ENCODE results near the gene TSKU.
"Not testable (repeated sequence)": the region's sequence is repeated elsewhere in the genome, so short reads cannot be mapped to it uniquely, and the experiment has no call there.

The TSKU gene

GRCh38 chr11:76786441-76787014, 3.4 kb downstream of the TSKU start:
- Mint-ChIP-seq H3K9me3 (no peaks in the 10 kb centered on the region), H3K4me3 (no peak overlapping the region), H3K4me1 (peaks cover 16% of the 10 kb centered on the region), H3K27ac (no peak overlapping the region), H3K27me3 (peaks cover 27% of the 10 kb centered on the region), H3K36me3 (ENCODE audit: low read depth) (no peaks in the 10 kb centered on the region)
- DNase-seq = no peak
- no peak for ATAC-seq

- peaks cover 24% of the 10 kb centered on the region for H3K27me3 Mint-ChIP-seq
- ATAC-seq (no peak), DNase-seq (no peak)
- H3K4me1 Mint-ChIP-seq = peaks cover 21% of the 10 kb centered on the region
- H3K9me3 Mint-ChIP-seq = no peaks in the 10 kb centered on the region
- H3K4me3 Mint-ChIP-seq = no peak overlapping the region
- H3K27ac Mint-ChIP-seq = no peak overlapping the region
- H3K36me3 Mint-ChIP-seq (ENCODE audit: low read depth) = no peaks in the 10 kb centered on the region
Observed at GRCh38 chr11:76787271-76787670, 4.1 kb downstream of the TSKU start.

- DNase-seq = no peak
- Mint-ChIP-seq H3K4me1 (peaks cover 15% of the 10 kb centered on the region), H3K9me3 (no peaks in the 10 kb centered on the region), H3K27me3 (peaks cover 19% of the 10 kb centered on the region), H3K36me3 (ENCODE audit: low read depth) (no peaks in the 10 kb centered on the region), H3K4me3 (no peak overlapping the region), H3K27ac (no peak overlapping the region)
- ATAC-seq = no peak
Observed at GRCh38 chr11:76787911-76788596, 4.9 kb downstream of the TSKU start.

GRCh38 chr11:76788661-76789442, 5.7 kb downstream of the TSKU start:
- Mint-ChIP-seq H3K4me1 (peaks cover 15% of the 10 kb centered on the region), H3K4me3 (no peak overlapping the region), H3K9me3 (no peaks in the 10 kb centered on the region), H3K36me3 (ENCODE audit: low read depth) (no peaks in the 10 kb centered on the region), H3K27ac (no peak overlapping the region), H3K27me3 (peaks cover 19% of the 10 kb centered on the region)
- ATAC-seq = no peak
- DNase-seq = no peak

- DNase-seq (no peak), ATAC-seq (no peak)
- Mint-ChIP-seq H3K27me3 (peaks cover 19% of the 10 kb centered on the region), H3K4me3 (no peak overlapping the region), H3K27ac (no peak overlapping the region), H3K36me3 (ENCODE audit: low read depth) (no peaks in the 10 kb centered on the region), H3K9me3 (no peaks in the 10 kb centered on the region), H3K4me1 (peaks cover 15% of the 10 kb centered on the region)
Observed at GRCh38 chr11:76789443-76789719, 6.2 kb downstream of the TSKU start.

GRCh38 chr11:76790251-76790650, 7.1 kb downstream of the TSKU start:
- peaks cover 7% of the 10 kb centered on the region for H3K4me1 Mint-ChIP-seq
- no peak overlapping the region for H3K4me3 Mint-ChIP-seq
- peaks cover 11% of the 10 kb centered on the region for H3K27me3 Mint-ChIP-seq
- DNase-seq = no peak
- no peak overlapping the region for H3K27ac Mint-ChIP-seq
- no peaks in the 10 kb centered on the region for H3K9me3 Mint-ChIP-seq
- ATAC-seq = no peak
- no peaks in the 10 kb centered on the region for H3K36me3 Mint-ChIP-seq (ENCODE audit: low read depth)

- H3K9me3 Mint-ChIP-seq; H3K27ac Mint-ChIP-seq; H3K4me3 Mint-ChIP-seq; ATAC-seq; H3K27me3 Mint-ChIP-seq; H3K4me1 Mint-ChIP-seq; H3K36me3 Mint-ChIP-seq (ENCODE audit: low read depth); DNase-seq: not testable (repeated sequence)
Observed at GRCh38 chr11:76791002-76791770, 8.0 kb downstream of the TSKU start.

GRCh38 chr11:76791861-76792260, 8.7 kb downstream of the TSKU start:
- Mint-ChIP-seq H3K27me3 (no peaks in the 10 kb centered on the region), H3K27ac (no peak overlapping the region), H3K4me1 (peaks cover 5% of the 10 kb centered on the region)

GRCh38 chr11:76792505-76793264, 9.5 kb downstream of the TSKU start:
- Mint-ChIP-seq H3K4me1 (peaks cover 5% of the 10 kb centered on the region), H3K4me3 (no peak overlapping the region), H3K36me3 (ENCODE audit: low read depth) (no peaks in the 10 kb centered on the region), H3K9me3 (no peaks in the 10 kb centered on the region), H3K27ac (no peak overlapping the region), H3K27me3 (no peaks in the 10 kb centered on the region)
- DNase-seq (no peak), ATAC-seq (no peak)

More at GRCh38 chr11:76791861-76792260, 8.7 kb downstream of the TSKU start:
- DNase-seq (no peak), ATAC-seq (no peak)
- no peaks in the 10 kb centered on the region for H3K9me3 Mint-ChIP-seq
- no peaks in the 10 kb centered on the region for H3K36me3 Mint-ChIP-seq (ENCODE audit: low read depth)
- H3K4me3 Mint-ChIP-seq = no peak overlapping the region

GRCh38 chr11:76793391-76794291, 10.5 kb downstream of the TSKU start:
- DNase-seq (no peak), ATAC-seq (no peak)
- H3K4me1 Mint-ChIP-seq = peaks cover 5% of the 10 kb centered on the region
- no peaks in the 10 kb centered on the region for H3K9me3 Mint-ChIP-seq
- no peaks in the 10 kb centered on the region for H3K36me3 Mint-ChIP-seq (ENCODE audit: low read depth)
- no peak overlapping the region for H3K4me3 Mint-ChIP-seq
- no peak overlapping the region for H3K27ac Mint-ChIP-seq
- H3K27me3 Mint-ChIP-seq = no peaks in the 10 kb centered on the region

GRCh38 chr11:76794371-76795289, 11.5 kb downstream of the TSKU start:
- peaks cover 9% of the 10 kb centered on the region for H3K4me1 Mint-ChIP-seq
- DNase-seq (no peak), ATAC-seq (no peak)
- H3K4me3 Mint-ChIP-seq = no peak overlapping the region
- no peaks in the 10 kb centered on the region for H3K9me3 Mint-ChIP-seq
- no peaks in the 10 kb centered on the region for H3K36me3 Mint-ChIP-seq (ENCODE audit: low read depth)
- no peak overlapping the region for H3K27ac Mint-ChIP-seq
- peaks cover 2% of the 10 kb centered on the region for H3K27me3 Mint-ChIP-seq

- ATAC-seq (no peak), DNase-seq (no peak)
- Mint-ChIP-seq H3K36me3 (ENCODE audit: low read depth) (no peaks in the 10 kb centered on the region), H3K27me3 (peaks cover 2% of the 10 kb centered on the region), H3K4me1 (peaks cover 11% of the 10 kb centered on the region), H3K9me3 (no peaks in the 10 kb centered on the region), H3K27ac (no peak overlapping the region), H3K4me3 (no peak overlapping the region)
Observed at GRCh38 chr11:76795290-76795935, 12.3 kb downstream of the TSKU start.

Data from activated naive CD8-positive, alpha-beta T cell treated with anti-CD3 and anti-CD28 coated beads, Interleukin-2, amount 50 U/mL, for 24 hours (primary cell).